ENCODE measurements around the gene CDC26.
"Not testable (repeated sequence)": the region's sequence is repeated elsewhere in the genome, so short reads cannot be mapped to it uniquely, and the experiment has no call there.

The CDC26 gene

DNA sequence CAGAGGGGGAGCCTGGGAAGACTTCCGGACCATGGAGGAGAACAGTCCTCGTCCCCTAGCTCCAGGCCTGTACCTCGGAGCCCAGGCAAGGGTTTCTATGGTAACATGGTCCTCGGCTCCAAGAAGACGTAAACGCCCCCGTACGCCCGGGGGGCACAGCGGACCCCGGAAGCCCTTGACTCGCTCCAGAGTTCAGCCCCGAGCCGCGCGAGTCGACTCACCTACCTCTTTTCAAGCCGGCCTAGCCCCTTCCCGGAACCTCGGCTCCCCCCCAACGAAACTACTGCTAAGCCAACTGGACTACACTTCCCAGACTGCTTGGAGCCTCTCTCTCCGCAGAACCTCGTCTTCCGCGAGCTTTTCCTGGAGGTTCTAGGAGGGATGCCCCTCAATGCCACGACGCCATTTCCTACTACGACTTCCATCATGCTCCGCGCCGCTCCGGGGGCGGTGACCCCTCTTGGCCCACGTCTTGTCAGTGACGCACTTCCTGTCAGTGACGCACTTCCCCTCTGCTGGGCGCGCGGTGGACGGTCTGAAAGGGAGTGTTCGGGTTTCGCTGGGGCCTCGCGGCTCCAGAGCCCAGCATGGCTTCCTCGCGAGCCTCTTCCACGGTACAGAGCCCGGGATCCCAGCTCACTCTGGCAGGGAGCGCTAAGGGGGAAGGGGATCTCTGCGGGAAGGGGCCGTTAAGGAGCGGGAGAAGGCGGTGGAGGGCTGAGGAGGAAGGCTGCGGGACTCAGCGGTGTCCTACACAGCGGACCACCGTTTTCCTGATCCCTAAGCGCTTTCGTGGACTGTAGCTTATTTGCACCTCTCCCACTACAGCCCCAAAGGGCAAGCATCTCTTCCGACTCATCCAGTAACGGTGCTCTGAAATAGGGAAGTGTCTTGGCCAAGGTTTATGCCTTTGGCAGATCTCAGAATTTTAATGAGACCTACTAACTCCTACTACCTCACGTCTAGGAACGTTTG is at the start of gene CDC26, which contains the start of gene PRPF4:
CDC26 (minus strand) TSS at position 416 of the 975 bp plus-strand sequence. CDS start 3,065 bp downstream, outside the sequence.
PRPF4 (plus strand) TSS at position 502 of the 975 bp plus-strand sequence; CDS start at position 588, 86 bp downstream.
- DNase-seq: peak; percentile 99

DNA sequence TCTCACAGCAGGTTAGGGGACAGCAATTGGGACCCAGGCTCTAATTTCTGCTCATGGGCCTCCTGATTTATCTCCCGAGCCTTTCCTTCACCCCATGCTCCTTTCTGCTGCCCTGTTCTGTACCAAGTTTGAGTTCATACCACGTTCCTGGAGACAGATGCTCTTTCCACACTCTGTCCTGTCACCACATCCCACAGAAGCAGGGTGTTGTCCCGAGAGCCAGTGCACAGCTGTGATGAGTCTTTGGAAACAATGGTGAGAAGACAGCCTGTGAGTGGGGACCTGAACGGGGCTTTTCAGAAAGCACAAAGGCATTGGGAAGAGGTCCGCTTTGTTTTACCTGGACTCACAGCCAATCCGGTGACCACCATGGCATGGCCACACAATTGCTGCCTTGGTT is 47.3 kb upstream of the CDC26 start:
- no peak for DNase-seq

DNA sequence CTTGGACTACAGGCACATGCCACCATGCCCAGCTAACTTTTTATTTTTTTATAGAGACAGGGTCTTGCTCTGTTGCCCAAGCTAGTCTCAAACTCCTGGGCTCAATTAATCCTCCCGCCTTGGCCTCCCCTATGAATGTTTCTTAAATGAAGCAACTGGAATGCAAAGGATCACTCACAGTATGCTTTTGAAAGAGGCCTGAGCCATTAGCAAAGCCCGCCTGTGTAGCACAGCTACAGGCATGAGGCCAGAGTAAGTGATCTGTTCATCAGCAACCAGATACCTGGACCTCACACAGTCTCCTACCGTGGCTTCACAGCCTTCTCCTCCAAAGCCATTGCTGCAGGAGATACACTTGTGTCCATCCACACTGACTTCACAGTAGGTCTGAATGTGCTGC is 44.7 kb upstream of the CDC26 start:
- DNase-seq: no peak

DNA sequence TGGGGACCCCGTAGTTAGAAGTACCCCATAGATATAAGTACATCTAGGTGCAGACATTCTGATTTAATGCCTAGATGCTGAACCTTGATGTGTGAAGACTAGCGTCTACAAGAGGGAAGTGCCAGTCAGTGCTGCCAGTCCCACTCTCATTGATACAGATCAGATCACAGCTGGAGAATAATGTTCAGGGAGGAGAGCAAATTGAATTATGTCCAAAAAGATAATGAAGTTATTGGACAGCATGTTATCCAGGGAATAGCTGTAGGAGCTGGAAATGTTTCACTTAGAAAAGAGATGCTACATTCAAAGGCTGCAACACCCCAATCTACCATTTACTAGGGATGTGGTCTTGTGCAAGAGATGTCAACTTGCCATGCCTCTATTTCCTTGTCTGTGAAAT is 43.7 kb upstream of the CDC26 start:
- DNase-seq: no peak

DNA sequence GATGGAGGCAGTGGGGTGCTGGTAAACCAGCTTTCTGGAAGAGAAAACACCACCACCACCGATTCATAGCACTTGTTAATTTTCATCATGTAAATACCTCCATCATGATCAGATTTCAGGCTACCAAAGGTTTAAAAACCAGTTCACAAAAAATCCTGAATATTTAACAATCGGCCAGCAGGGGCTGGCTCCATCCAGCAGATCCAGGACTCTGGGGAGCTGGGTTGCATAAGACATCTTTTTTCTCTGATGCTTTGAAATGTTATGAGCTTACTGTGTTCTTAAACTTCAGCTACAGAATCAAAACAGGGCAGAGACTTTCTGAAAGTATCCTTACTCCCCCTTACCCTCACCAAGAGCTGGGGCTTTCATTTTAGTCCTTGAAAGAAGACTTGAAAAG is 42.4 kb upstream of the CDC26 start:
- DNase-seq: no peak

DNA sequence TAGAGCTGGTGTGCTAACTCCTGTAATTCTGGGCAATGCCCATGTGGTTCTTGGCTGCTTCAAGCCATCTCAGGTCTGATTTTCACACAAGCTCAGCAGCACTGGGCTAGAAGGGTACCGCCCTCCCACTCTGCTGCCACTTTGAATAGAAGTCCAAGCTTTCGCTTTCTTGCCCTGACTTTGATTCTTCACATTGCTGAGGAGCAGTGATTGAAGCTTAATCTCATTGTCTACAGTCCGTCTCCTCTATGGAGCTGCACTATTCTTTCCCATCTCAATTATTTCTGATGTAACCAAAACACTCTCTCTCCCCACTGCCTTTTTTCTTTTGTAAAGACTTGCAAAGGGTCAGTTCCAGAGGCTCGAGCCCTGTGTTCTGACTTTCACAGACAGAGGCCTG is 40.7 kb upstream of the CDC26 start:
- no peak for DNase-seq

DNA sequence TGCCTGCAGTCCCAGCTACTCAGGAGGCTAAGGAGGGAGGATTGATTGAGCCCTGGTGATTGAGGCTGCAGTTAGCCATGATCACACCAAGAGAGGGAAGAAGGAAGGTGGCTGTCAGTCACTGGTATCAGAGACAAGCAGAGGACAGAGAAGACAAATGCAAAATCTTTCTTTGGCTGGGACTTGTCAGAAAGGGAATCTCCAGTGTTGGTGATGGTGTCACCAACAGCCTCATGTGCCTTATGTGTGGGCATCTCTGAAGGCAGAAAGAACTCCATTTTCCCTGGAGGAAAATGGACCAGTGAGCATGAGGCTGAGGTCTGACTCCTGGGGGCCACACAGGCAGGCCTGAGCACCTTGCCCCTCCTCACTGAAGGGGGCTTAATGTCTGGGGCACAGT is 39.9 kb upstream of the CDC26 start:
- no peak for DNase-seq

DNA sequence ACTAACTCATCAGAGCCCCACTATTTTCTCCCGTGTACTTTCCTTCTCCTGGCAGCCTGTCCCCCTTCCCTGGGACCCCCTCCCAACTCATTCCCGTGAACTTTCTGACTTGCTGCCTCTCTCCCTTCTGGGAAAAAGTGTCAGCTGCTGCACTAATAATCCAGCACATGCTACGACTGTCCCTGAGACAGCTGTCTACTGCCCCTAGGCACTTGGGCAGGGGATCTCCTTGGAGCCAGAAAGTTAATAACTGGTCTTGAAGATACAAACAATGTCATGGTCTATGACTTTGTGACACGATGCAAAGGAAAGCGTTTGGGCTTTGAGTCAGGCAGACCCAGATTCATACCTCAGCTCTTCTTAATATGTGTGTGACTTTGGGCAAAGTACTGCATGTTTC is 37.9 kb upstream of the CDC26 start:
- no peak for DNase-seq

DNA sequence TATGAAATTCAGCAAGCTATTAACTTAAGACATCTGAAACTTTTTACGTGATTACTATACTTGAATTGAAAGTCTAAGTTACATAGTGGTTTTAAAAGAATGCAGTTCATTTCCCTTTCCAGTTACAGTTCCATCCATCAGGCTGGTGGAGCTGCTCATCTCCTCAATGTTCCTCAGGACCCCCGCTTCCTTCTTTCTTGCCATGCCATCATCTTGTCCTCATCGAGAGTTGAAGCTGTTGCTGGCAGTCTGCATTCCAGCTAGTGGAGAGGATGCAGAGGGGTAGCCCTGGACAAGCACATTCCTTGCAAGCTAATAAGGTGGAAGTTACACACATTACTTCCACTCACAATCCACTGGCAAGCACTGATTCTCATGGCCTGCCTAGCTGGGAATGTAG is 36.6 kb upstream of the CDC26 start:
- DNase-seq: peak; percentile 42

DNA sequence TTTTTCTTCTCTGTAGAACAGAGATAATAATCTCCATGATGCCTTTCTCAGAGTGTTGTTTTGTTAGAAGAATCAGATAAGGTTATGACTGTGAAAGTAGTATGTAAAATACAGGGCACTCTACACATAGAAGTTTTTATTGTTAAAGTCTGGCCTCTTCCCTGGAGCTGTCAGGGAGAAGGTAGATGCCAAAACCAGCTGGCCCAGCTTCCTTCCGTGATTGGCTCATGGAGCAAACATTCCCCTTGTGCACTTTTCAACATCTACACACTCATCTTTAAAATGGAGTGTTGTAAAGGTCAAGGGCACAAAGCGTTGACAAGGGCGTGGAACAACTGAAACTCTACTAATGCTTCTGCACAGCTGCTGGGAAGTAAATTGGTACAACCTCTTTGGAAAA is 35.2 kb upstream of the CDC26 start:
- no peak for DNase-seq

DNA sequence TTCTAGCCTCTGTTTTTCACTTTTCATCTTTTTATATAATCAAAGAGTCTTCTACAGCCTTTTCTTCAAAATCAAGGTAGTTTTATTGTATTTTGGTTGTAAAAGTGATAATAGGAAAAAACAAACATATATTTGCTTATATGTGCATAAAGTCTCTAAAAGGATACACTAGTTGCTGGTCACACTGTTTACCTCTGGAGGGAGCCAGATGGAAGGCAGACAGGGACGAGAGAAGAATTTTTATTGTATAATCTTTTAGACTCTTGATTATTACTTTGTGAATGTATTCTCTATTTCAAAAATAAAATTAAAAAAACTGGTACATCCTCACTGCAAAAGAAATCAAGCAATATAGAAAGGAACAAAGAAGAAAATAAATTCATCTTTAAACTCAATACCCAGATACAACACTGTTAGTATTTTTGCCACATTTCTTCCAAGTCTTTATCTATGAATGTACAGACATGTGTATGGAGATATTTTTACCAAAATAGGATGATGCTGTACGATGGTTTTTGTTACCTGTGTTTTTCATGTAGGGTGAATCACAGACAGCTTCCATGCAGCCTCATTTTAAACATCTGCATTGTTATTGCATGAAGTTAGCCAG is 33.9 kb upstream of the CDC26 start:
- DNase-seq: peak; percentile 37

DNA sequence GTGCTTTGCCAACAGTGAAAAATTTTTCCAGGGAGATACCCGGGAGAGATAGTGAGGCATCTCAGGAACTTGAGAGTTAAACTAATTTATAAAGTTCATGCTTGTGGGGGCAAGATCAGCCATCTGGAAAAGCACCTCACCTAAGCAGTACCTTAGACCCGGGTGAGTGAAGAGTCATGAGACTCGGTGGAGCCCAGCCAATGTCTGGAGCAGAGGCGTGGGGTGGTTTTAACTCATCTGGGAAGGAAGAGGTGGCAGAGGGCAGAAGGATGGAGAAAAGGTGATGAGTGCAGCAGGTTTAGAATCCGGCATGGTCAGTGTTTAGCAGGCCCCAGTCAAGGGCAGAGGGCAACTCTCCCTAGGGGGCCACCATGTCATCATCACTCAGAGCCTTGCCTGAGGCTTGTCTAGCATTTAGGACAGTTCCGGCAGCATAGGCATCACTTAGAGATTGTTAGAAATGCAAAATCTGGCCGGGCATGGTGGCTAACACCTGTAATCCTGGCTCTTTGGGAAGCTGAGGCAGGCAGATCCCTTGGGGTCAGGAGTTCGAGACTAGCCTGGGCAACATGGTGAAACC is 32.1 kb upstream of the CDC26 start:
- DNase-seq: no peak

DNA sequence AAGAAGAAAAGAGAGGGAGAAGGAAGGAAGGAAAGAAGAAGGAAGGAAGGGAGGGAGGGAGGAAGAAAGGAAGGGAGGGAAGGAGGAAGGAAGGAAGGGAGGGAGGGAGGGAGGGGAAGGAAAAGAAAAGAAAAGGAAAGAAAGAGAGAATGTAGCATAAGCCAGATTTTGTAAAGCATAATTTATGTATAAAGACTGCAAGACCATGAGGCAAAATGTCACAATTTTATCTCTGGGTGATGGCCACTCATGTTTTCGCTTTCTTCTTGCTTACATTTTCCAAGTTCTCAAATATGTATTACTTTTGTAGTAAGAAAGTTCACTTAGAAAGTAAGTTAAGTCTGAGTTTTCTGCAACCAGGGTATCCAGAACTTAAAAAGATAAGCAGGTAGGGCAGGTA is 31.2 kb upstream of the CDC26 start:
- no peak for DNase-seq

DNA sequence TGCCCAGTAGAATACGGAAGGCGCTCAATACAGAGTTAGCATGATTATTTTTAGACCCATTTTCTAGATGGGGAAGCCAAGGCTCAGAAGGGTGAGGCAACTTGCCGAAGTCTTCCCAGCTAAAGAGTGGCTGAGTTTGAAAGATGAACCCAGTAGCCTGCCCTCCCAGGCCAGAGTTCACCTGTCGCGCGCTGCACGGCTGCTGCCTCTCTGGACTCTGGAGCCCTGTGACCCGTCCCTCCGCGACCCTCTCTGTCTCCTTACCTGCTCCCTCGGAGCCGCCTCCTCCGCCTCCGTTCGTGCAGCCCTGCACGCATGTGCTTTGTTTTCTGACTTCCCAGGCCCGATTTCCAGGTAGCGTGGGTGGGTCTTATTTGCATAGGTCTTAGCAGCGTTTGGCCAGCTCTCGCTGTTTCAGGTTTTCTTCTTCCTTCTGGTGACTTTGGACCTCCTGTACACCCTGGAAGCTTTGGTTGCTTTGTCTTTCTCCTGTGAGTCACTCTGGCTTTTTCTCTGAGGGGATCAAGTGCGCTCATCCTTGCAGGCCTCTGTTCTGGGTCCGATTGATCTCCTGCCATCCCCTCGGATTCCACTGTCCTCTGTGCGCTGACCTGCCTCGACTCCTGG is 27.5 kb upstream of the CDC26 start, which contains the start of gene RNF183:
RNF183 (minus strand) TSS at position 585 of the 627 bp plus-strand sequence. CDS start 5,192 bp downstream, outside the sequence.
- no peak for DNase-seq

DNA sequence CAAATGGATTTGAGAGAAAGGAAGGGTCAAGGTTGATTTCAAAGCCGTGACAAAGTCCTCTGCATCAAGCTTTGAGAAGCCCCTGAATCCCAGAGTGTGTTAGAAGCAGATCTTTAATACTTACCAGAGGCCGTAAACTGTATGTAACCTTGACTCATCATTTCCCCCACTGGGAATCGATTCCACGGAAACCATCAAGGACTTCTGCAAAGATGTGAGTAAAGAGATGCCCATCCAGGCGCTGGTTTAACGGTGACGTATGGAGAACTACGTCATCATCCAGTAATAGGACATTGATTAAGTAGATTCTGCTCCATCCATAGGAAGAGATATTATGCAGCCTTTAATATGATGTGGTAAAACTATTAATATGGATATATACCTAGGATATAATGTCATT is 26.2 kb upstream of the CDC26 start:
- peak; percentile 15 for DNase-seq

DNA sequence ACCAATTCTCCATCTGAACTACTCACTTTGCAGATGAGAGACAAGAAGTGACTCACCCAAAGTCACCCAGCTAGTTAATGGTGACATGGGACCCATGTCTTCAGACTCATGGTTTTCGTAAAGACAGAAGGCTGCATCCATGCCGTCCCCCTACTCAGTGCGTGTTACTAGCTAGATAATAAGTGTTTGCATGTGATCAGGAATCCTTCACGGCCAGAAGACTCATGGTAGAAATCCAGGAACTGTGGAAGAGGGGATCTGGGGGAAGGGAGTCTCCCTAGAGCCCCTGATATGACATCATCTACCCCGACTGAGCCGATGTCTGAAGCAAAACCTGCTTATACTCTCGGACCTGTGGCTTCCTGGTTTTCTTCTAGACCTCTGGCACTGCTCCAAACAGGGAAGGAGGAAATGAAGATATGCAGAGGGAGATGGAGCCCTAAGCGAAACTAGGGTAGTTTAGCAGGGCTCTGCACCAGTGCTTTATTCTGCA is 24.5 kb upstream of the CDC26 start:
- peak; percentile 35 for DNase-seq

DNA sequence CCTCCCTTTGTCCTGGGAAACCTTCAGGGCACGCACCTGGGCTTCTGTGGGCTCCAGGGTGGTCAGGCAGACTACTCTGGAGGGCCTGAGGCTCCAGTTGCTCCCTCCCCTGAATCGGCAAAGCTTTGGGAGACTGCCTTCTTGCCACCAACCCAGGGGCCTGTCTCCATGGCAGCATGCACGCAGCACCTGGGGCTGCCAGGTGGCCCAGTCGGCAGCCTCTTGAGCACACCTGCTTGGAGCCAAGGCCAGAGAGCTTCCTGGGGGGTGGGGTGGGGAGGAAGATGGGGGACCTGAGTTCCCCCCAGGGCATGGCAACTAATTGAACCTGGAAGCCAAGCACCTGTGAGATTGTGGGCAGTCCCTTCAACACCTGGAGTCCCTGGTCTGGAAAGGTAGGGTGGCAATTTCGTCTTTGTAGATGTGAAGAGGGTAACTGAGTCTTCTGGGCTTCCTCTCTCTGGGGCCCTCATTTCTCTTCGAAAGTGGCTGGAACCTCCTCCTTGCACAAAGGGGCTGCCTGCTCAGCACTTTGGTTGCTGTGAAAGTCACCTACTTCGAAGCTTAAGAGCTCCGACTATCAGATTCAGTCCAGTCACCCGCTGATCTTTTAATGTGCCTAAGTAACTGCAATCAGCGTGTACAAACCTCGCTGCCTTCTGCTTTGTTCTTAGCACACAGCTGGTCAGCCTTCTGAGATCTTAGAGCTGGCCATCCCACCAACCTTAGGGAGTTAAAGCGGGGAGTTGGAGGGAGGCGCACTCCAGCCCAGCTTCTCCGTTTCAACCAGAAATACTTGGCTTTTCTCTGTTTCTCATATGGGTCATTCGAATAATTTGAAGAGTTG is 23.8 kb upstream of the CDC26 start:
- no peak for DNase-seq

DNA sequence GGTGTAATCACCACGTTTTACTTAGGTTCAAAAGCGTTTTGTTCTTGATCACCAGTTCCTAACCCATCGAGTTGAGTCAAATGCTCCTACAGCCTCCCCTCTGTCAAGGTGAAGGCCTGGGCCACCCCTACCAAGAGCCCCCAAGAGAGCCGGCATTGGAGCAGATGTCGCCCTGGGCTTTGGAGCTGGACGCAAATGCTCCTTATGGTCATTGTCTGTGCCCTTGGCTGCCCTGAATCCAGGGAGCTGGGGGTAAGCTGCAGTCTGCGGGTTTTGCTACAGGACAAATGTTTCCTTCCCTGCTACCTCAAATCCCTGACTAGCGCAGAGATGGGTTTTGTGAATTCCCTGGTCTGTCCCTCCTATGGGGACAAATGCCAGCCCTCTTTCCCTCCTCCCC is 22.9 kb upstream of the CDC26 start:
- DNase-seq: no peak

DNA sequence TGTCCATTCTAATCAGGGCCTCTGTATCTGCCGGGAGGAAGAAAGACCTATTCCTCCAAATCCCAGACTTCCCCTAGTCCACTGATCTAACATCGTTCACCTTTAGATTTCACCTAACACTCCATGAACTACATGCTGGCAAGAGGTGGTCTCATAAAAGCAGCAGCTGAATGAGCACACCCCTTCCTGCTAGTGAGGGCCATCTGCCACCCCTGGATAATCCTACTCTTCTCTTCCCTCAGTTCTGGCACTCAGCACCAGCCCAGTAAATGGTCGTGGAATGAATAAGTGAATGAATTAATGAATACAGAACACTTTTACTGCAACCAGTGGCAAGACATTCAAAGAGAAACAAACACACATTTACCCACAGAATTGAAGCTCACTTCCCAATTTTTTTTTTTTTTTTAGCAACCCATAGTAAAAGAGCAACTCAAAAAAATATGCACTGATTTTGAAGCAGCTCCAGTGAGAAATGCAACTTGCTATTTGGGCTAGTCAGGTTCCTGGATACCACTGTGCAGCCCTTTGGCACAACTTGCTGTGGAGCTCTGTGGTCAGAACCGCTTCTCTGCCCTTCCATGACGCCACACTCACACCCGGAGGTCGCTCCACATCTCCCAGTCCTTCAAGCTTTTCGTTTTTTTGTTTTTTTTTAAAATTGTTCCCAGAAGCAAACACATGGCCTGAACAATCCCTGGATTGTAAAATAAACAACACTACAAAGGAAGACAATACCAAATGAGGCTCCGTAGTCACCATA is 21.6 kb upstream of the CDC26 start:
- no peak for DNase-seq

DNA sequence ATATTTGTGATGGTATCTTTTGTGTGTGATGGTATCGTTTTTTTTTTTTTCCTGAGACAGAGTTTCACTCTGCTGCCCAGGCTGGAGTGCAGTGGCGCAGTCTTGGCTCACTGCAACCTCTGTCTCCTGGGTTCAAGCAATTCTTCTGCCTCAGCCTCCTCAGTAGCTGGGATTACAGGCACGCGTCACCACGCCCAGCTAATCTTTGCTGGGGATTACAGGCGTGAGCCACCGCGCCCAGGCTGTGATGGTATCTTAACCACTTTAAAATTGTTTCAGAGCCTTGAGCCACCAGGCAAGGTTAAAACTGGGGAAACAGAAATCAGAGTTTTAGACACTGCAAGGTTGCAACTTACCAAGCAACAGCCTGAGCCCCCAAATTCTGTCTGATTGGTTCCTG is 20.9 kb upstream of the CDC26 start:
- not testable (repeated sequence) for DNase-seq

DNA sequence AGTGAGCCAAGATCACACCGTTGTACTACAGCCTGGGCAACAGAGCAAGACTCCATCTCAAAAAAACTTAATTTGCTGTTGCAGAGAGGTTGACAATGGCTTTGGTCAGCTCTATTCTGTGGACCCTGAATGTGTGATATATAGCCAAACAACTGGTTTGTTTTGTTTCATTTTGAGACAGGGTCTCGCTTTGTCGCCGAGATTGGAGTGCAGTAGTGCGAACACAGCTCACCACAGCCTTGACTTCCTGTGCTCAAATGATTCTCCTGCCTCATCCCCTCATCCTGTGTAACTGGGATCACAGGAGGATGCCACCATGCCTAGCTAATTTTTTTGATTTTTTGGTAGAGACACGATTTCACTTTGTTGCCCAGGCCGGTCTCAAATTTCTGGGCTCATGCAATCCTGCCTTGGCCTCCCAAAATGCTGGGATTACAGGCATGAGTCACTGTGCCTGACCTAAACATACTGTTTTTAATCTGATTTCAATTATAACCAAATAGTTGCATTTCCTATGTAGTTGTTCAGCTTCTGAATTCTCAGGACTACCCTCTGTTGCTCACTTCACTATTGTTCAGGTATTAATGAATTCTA is 18.0 kb upstream of the CDC26 start:
- peak; percentile 63 for DNase-seq

Data from fibroblast of skin of right biceps (primary cell).